ENCODE results near the gene TSPAN13. TPM values are rescaled to one million over a fixed set of nuclear protein-coding genes. Genes with fewer than 3 reads are reported as not detected.

The TSPAN13 gene
- polyA plus RNA-seq, 2 of the 4 experiments (the other 2 are of a cell fraction): 9.6 to 40.7 TPM

DNA sequence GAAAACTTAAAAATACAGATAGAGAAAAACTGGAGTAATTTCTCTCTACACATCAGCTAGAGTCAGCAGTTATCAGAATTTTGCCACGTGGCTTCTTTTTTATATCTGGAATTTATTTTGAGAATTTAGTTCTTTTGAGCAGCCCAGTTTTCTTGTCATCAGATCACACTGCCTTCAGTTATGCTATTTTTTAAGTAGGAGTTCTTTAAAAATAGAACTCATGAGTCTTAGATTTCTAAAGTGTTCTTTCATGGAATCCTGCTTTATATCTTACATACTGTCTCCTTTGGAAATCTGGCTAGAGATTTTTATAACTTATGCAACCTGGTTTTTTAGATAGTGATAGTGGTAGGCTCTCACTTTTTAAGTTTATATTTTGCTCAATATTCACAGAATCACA is 27.0 kb downstream of the TSPAN13 start:
- FAIRE-seq (no peak), ATAC-seq (no peak), DNase-seq (ENCODE audit: low read depth in 1 of 2, low spot score in 1 of 2) (no peak)
- WGBS (ENCODE audit: missing lambda C conversion rate): 72% methylated on average over 1 of the region's 1 CpG
- Histone ChIP-seq H3K4me1 (no peaks in the 10 kb centered on the region), H3K9me3 (no peaks in the 10 kb centered on the region), H3K27ac (no peak overlapping the region), H3K4me2 (no peak overlapping the region), H3K4me3 (no peak overlapping the region)
- ChIA-PET CTCF (no interaction called here), POLR2A (no interaction called here)
- TF ChIP-seq TP53 (CRISPR knock-in tag; IDR thresholded peaks at IDR 0.05): no peak
- no peak for TF ChIP-seq PHF8 (IDR thresholded peaks at IDR 0.05; ENCODE audit: borderline replicate concordance, low read depth)
- no peak for TF ChIP-seq NPAS2 (CRISPR knock-in tag; IDR thresholded peaks at IDR 0.05; ENCODE audit: borderline replicate concordance)
- TF ChIP-seq, protein P1, sequence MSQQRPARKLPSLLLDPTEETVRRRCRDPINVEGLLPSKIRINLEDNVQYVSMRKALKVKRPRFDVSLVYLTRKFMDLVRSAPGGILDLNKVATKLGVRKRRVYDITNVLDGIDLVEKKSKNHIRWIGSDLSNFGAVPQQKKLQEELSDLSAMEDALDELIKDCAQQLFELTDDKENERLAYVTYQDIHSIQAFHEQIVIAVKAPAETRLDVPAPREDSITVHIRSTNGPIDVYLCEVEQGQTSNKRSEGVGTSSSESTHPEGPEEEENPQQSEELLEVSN (IDR thresholded peaks at IDR 0.05; ENCODE audit: borderline replicate concordance, low read depth): no peak
- no peak for TF ChIP-seq RFX5 (IDR thresholded peaks at IDR 0.05)
- TF ChIP-seq MYC (IDR thresholded peaks at IDR 0.05; ENCODE audit: borderline replicate concordance, low read length): no peak
- TF ChIP-seq RAD21 (conservative IDR thresholded peaks at IDR 0.05 in 1 of 2, IDR thresholded peaks at IDR 0.05 in 1 of 2): no peak
- no peak for TF ChIP-seq MAFK (IDR thresholded peaks at IDR 0.05; ENCODE audit: partially characterized antibody)
- TF ChIP-seq, protein P2, sequence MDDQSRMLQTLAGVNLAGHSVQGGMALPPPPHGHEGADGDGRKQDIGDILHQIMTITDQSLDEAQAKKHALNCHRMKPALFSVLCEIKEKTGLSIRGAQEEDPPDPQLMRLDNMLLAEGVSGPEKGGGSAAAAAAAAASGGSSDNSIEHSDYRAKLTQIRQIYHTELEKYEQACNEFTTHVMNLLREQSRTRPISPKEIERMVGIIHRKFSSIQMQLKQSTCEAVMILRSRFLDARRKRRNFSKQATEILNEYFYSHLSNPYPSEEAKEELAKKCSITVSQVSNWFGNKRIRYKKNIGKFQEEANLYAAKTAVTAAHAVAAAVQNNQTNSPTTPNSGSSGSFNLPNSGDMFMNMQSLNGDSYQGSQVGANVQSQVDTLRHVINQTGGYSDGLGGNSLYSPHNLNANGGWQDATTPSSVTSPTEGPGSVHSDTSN (IDR thresholded peaks at IDR 0.05): no peak
- no peak for TF ChIP-seq CHD4 (IDR thresholded peaks at IDR 0.05; ENCODE audit: borderline replicate concordance)
- no peak for TF ChIP-seq RARB (CRISPR knock-in tag; IDR thresholded peaks at IDR 0.05)

DNA sequence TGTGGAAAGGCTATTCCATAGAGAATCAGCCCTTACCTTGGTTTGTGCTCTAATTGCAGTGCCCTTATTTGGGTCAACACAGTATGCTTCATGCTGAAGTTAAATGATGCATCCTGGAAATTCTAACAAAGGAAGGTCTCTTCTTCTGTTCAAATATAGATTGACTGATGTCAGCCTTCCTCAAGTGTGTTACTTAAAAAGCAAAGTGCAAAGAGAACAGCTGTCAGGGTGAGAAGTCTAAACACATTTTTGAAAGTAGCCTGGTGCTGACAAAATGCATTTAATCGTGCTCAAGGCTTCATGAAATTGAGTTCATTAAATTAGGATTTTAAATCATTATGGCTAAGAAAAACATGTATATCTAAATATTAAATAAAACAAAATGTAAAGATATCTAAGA is 31.8 kb downstream of the TSPAN13 start:
- no peak for FAIRE-seq
- ChIA-PET CTCF (interaction anchor here (1.3 kb wide), 1 partner anchor 133 kb away, joined by 4 read pairs; no protein-coding TSS in a partner anchor), POLR2A (no interaction called here)
- H3K4me3 ChIP-seq: no peak overlapping the region
- H3K4me2 ChIP-seq: no peak overlapping the region
- ATAC-seq: no peak
- DNase-seq (ENCODE audit: low read depth in 1 of 2, low spot score in 1 of 2): no peak
- H3K27ac ChIP-seq: no peak overlapping the region
- no peaks in the 10 kb centered on the region for H3K9me3 ChIP-seq
- 71% methylated on average over 1 of the region's 1 CpG for WGBS (ENCODE audit: missing lambda C conversion rate)
- no peaks in the 10 kb centered on the region for H3K4me1 ChIP-seq
- TF ChIP-seq, protein P3, sequence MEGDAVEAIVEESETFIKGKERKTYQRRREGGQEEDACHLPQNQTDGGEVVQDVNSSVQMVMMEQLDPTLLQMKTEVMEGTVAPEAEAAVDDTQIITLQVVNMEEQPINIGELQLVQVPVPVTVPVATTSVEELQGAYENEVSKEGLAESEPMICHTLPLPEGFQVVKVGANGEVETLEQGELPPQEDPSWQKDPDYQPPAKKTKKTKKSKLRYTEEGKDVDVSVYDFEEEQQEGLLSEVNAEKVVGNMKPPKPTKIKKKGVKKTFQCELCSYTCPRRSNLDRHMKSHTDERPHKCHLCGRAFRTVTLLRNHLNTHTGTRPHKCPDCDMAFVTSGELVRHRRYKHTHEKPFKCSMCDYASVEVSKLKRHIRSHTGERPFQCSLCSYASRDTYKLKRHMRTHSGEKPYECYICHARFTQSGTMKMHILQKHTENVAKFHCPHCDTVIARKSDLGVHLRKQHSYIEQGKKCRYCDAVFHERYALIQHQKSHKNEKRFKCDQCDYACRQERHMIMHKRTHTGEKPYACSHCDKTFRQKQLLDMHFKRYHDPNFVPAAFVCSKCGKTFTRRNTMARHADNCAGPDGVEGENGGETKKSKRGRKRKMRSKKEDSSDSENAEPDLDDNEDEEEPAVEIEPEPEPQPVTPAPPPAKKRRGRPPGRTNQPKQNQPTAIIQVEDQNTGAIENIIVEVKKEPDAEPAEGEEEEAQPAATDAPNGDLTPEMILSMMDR (IDR thresholded peaks at IDR 0.05): no peak
- TF ChIP-seq HDAC2 (IDR thresholded peaks at IDR 0.05) (no peak), TFCP2L1 (CRISPR knock-in tag; IDR thresholded peaks at IDR 0.05) (no peak), SMC3 (IDR thresholded peaks at IDR 0.05) (no peak)
- TF ChIP-seq, protein P4, sequence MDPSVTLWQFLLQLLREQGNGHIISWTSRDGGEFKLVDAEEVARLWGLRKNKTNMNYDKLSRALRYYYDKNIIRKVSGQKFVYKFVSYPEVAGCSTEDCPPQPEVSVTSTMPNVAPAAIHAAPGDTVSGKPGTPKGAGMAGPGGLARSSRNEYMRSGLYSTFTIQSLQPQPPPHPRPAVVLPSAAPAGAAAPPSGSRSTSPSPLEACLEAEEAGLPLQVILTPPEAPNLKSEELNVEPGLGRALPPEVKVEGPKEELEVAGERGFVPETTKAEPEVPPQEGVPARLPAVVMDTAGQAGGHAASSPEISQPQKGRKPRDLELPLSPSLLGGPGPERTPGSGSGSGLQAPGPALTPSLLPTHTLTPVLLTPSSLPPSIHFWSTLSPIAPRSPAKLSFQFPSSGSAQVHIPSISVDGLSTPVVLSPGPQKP (IDR thresholded peaks at IDR 0.05; ENCODE audit: low read depth, low read length): no peak
- TF ChIP-seq, protein P5, sequence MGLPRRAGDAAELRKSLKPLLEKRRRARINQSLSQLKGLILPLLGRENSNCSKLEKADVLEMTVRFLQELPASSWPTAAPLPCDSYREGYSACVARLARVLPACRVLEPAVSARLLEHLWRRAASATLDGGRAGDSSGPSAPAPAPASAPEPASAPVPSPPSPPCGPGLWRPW (IDR thresholded peaks at IDR 0.05): no peak
- TF ChIP-seq, protein P6, sequence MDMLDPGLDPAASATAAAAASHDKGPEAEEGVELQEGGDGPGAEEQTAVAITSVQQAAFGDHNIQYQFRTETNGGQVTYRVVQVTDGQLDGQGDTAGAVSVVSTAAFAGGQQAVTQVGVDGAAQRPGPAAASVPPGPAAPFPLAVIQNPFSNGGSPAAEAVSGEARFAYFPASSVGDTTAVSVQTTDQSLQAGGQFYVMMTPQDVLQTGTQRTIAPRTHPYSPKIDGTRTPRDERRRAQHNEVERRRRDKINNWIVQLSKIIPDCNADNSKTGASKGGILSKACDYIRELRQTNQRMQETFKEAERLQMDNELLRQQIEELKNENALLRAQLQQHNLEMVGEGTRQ (IDR thresholded peaks at IDR 0.05): no peak

DNA sequence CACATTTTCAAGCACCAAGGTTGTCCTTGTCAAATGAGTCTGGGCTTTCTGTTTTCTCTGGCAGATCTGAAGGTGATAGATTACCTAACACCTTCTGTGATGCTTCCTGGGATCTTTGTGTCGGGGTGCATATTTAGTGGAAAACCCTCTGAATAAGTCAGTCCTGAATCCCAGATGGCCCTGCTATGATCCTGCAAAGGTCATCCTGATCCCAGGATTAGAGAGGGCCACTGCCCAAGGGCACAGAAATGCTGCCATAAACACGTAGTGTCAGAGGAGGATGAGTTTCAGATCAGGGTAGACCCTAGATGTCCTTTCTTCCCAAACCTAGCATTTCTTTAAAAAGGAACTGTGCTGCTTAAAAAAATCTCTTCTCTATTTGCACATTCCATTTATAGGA is 32.3 kb downstream of the TSPAN13 start:
- Histone ChIP-seq H3K27ac (no peak overlapping the region), H3K4me3 (no peak overlapping the region), H3K4me1 (no peaks in the 10 kb centered on the region), H3K4me2 (no peak overlapping the region), H3K9me3 (no peaks in the 10 kb centered on the region)
- FAIRE-seq: no peak
- ChIA-PET POLR2A (no interaction called here), CTCF (no interaction called here)
- ATAC-seq: no peak
- WGBS (ENCODE audit: missing lambda C conversion rate): 86% methylated on average over 2 of the region's 2 CpGs
- no peak for DNase-seq (ENCODE audit: low read depth in 1 of 2, low spot score in 1 of 2)
- TF ChIP-seq, protein P7, sequence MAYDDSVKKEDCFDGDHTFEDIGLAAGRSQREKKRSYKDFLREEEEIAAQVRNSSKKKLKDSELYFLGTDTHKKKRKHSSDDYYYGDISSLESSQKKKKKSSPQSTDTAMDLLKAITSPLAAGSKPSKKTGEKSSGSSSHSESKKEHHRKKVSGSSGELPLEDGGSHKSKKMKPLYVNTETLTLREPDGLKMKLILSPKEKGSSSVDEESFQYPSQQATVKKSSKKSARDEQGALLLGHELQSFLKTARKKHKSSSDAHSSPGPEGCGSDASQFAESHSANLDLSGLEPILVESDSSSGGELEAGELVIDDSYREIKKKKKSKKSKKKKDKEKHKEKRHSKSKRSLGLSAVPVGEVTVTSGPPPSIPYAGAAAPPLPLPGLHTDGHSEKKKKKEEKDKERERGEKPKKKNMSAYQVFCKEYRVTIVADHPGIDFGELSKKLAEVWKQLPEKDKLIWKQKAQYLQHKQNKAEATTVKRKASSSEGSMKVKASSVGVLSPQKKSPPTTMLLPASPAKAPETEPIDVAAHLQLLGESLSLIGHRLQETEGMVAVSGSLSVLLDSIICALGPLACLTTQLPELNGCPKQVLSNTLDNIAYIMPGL (CRISPR knock-in tag; IDR thresholded peaks at IDR 0.05; ENCODE audit: borderline replicate concordance): no peak
- TF ChIP-seq SMC3 (IDR thresholded peaks at IDR 0.05): no peak
- TF ChIP-seq SREBF2 (IDR thresholded peaks at IDR 0.05): no peak
- TF ChIP-seq GATA3 (IDR thresholded peaks at IDR 0.05; ENCODE audit: borderline replicate concordance): no peak
- TF ChIP-seq, protein P8, sequence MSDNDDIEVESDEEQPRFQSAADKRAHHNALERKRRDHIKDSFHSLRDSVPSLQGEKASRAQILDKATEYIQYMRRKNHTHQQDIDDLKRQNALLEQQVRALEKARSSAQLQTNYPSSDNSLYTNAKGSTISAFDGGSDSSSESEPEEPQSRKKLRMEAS (IDR thresholded peaks at IDR 0.05): no peak
- no peak for TF ChIP-seq HOXB13 (CRISPR knock-in tag; IDR thresholded peaks at IDR 0.05; ENCODE audit: low read depth)
- TF ChIP-seq POLR2A (IDR thresholded peaks at IDR 0.05; ENCODE audit: low read length): no peak
- TF ChIP-seq, protein P1 (IDR thresholded peaks at IDR 0.05; ENCODE audit: borderline replicate concordance, low read depth): no peak
- no peak for TF ChIP-seq PHF8 (IDR thresholded peaks at IDR 0.05; ENCODE audit: borderline replicate concordance, low read depth)
- TF ChIP-seq EHF (CRISPR knock-in tag; IDR thresholded peaks at IDR 0.05): no peak
- TF ChIP-seq CHD2 (IDR thresholded peaks at IDR 0.05; ENCODE audit: low read length, partially characterized antibody): no peak
- TF ChIP-seq CBX8 (IDR thresholded peaks at IDR 0.05): no peak

All from A549 (cell line).